ENCODE data around the gene COLEC11.

Gene COLEC11

GRCh38 chr2:3622967-3623366, 28.1 kb downstream of the COLEC11 start:
- no peak overlapping the region for H3K27ac ChIP-seq
- TF ChIP-seq CTCF (conservative IDR thresholded peaks at IDR 0.05) (no peak), ZFX (IDR thresholded peaks at IDR 0.05) (no peak)

GRCh38 chr2:3624059-3624794, 29.3 kb downstream of the COLEC11 start:
- TF ChIP-seq CTCF (conservative IDR thresholded peaks at IDR 0.05): no peak
- TF ChIP-seq ZFX (IDR thresholded peaks at IDR 0.05): no peak

DNA sequence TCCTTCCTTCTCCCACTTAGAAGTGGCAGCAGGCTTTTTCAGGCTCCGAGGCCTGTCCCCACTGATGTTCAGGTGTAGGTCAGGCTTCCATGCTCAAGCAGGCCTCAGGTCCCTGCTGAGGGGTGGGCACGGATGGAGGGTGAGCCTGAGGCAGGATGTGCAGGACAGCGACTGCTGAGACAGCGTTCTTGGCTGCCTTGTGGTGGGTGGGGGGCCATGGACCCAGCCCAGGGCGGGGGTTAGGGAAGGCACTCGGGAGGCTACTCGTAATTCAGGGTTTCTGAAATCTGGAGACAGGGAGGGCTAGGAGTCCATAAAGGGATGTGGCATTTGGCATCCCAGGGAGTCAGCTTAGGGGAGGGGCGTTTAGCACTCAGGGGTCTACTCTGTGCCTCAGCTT, 30.3 kb downstream of the COLEC11 start:
- TF ChIP-seq CTCF (conservative IDR thresholded peaks at IDR 0.05): no peak
- no peak for TF ChIP-seq ZFX (IDR thresholded peaks at IDR 0.05)
- H3K27ac ChIP-seq: no peak overlapping the region

More at GRCh38 chr2:3624059-3624794, 29.3 kb downstream of the COLEC11 start:
- H3K27ac ChIP-seq: no peak overlapping the region

- TF ChIP-seq CTCF (conservative IDR thresholded peaks at IDR 0.05): no peak
- no peak for TF ChIP-seq ZFX (IDR thresholded peaks at IDR 0.05)
- H3K27ac ChIP-seq: no peak overlapping the region
Observed at GRCh38 chr2:3626118-3626811, 31.4 kb downstream of the COLEC11 start.

DNA sequence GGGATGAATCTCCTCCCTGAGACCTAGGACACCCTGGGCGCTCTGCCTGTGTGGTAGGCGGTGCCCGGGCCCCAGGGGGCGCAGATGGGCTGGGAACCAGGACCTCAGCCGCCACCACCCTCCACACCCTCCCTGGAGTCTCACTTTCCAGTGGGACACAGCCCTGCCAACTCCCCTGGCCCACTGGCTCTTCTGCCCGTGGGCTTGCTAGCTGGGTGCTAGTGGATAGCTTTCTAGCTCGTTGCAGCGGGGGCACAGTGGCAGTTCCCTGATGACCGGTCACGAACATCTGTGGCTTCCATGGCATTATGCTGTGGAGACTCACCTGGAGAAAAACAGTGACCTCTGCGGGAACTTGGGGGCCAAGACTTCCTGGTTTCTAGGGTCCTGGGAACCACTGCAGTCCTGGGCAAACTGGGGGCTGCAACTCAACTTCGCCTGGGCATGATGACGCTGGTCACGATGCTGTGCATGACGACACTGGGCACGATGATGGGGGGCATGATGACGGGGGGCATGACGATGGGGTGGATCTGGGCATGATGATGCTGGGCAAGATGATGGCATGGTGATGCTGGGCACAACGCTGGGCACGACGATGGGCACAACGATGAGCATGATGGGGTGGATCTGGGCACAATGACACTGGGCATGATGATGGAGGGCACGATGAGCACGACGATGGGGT, 32.0 kb downstream of the COLEC11 start:
- no peak for TF ChIP-seq ZFX (IDR thresholded peaks at IDR 0.05)
- TF ChIP-seq CTCF (conservative IDR thresholded peaks at IDR 0.05): no peak
- H3K27ac ChIP-seq: no peak overlapping the region

DNA sequence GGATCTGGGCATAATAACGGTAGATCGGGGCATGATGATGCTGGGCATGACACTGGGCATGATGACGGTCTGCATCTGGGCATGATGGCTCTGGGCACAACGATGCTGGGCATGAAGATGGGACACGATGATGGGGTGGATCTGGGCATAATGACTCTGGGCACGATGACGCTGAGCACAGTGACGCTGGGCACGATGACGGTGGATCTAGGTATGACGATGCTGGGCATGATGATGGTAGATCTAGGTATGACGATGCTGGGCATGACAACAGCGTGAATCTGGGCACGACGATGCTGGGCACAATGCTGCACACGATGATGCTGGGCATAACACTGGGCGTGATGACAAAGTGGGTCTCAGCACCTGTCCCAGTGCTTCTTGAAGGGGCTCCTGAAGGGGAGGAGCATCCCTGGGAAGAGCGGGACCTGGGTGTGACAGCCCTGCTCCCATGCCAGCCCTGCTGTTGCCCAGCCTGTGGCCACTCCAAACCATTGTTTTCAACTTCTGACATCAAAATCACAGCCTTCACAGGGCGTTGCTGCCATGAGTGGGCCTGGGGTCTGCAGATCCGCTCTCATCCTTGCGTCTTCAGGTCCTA, 32.7 kb downstream of the COLEC11 start:
- H3K27ac ChIP-seq: no peak overlapping the region
- TF ChIP-seq CTCF (conservative IDR thresholded peaks at IDR 0.05): no peak
- no peak for TF ChIP-seq ZFX (IDR thresholded peaks at IDR 0.05)

Measured in C4-2B (cell line).